Neural cell (in vitro differentiated cells): ENCODE measurements around the gene CAMK1D. TPM values are rescaled to one million over a fixed set of nuclear protein-coding genes. Genes with fewer than 3 reads are reported as not detected.

ENCODE experiments used
- H2AFZ ChIP-seq: fragments of 200-600, 300-800 bp; sonication (generic), shearing (Covaris generic); 2 replicates; pipeline ENCODE4 v1.6.0; 2014; ENCODE audit warnings: low read depth, mild to moderate bottlenecking, antibody characterized with exemption, low read length, moderate library complexity
- H3F3A ChIP-seq: fragments of 200-600 bp; shearing (Covaris generic); 2 replicates; pipeline ENCODE4 v1.6.1; 2016; ENCODE audit warnings: mild to moderate bottlenecking, moderate library complexity, mixed read lengths, antibody characterized with exemption, low read length; ENCODE audit not compliant: insufficient read depth, poor library complexity, severe bottlenecking
- H3K27ac ChIP-seq: fragments of 200-600, 300-800 bp; sonication (generic), shearing (Covaris generic); 2 replicates; pipeline ENCODE4 v1.5.1; 2014; ENCODE audit warnings: mild to moderate bottlenecking, low read length, moderate library complexity
- H3K27me3 ChIP-seq: fragments of 300-800, 200-600 bp; sonication (generic), shearing (Covaris generic); 2 replicates; pipeline ENCODE4 v1.6.0; 2014; ENCODE audit warnings: mild to moderate bottlenecking, low read depth, low read length, moderate library complexity; ENCODE audit not compliant: insufficient read depth
- H3K36me3 ChIP-seq: fragments of 300-800, 200-600 bp; sonication (generic), shearing (Covaris generic); 2 replicates; pipeline ENCODE4 v1.5.1; 2014; ENCODE audit warnings: mild to moderate bottlenecking, antibody characterized with exemption, low read length, moderate library complexity; ENCODE audit not compliant: insufficient read depth
- H3K4me2 ChIP-seq: fragments of 300-800, 200-600 bp; sonication (generic), shearing (Covaris generic); 2 replicates; pipeline ENCODE4 v1.6.0; 2014; ENCODE audit warnings: mild to moderate bottlenecking, low read length
- H3K4me3 ChIP-seq: fragments of 300-800, 200-600 bp; sonication (generic), shearing (Covaris generic); 2 replicates; pipeline ENCODE4 v1.5.1; 2014; ENCODE audit warnings: mild to moderate bottlenecking, low read length, moderate library complexity
- H3K79me2 ChIP-seq: fragments of 200-600 bp; shearing (Covaris generic); replicated peaks from 2 replicates; pipeline ENCODE4 v1.6.0; 2014; ENCODE audit warnings: mild to moderate bottlenecking, low read length, moderate library complexity; ENCODE audit not compliant: insufficient read depth
- H3K9ac ChIP-seq: fragments of 300-800, 200-600 bp; sonication (generic), shearing (Covaris generic); 2 replicates; pipeline ENCODE4 v1.6.1; 2016; ENCODE audit warnings: mild to moderate bottlenecking, low read length, mixed read lengths
- H3K9me2 ChIP-seq: fragments of 200-600 bp; shearing (Covaris generic); 2 replicates; pipeline ENCODE4 v1.6.1; 2016; ENCODE audit warnings: mild to moderate bottlenecking, low read length, mixed read lengths; ENCODE audit not compliant: insufficient read depth
- H3K9me3 ChIP-seq: fragments of 200-600, 300-800 bp; sonication (generic), shearing (Covaris generic); 2 replicates; pipeline ENCODE4 v1.6.1; 2016; ENCODE audit warnings: mild to moderate bottlenecking, mixed run types, low read length, moderate library complexity, mixed read lengths
- H4K20me1 ChIP-seq: fragments of 200-600 bp; shearing (Covaris generic); 2 replicates; pipeline ENCODE4 v1.6.1; 2016; ENCODE audit warnings: mild to moderate bottlenecking, mixed run types; ENCODE audit not compliant: insufficient read depth
- EP300 ChIP-seq: fragments of 450-650 bp; conservative IDR thresholded peaks from 2 replicates; pipeline ENCODE4 v1.6.1; 2014; ENCODE audit warnings: antibody characterized with exemption, mild to moderate bottlenecking, moderate library complexity; ENCODE audit not compliant: poor library complexity, severe bottlenecking
- EZH2 ChIP-seq: fragments of 200-600, 300-800 bp; shearing (Covaris generic), sonication (generic); IDR thresholded peaks from 2 replicates; pipeline ENCODE4 v1.6.1; 2014; ENCODE audit warnings: antibody characterized with exemption, low read length, borderline replicate concordance, mild to moderate bottlenecking; ENCODE audit not compliant: insufficient read depth, poor library complexity, severe bottlenecking
- MXI1 ChIP-seq: fragments of 450-650 bp; conservative IDR thresholded peaks from 2 replicates; pipeline ENCODE4 v1.6.1; 2014; ENCODE audit warnings: antibody characterized with exemption, mild to moderate bottlenecking; ENCODE audit not compliant: poor library complexity, severe bottlenecking
- POLR2AphosphoS5 ChIP-seq: IDR thresholded peaks from 2 replicates; pipeline ENCODE4 v1.6.1; 2012
- RAD21 ChIP-seq: fragments of 450-650 bp; conservative IDR thresholded peaks from 2 replicates; pipeline ENCODE4 v1.6.1; 2014; ENCODE audit warnings: antibody characterized with exemption, mild to moderate bottlenecking, moderate library complexity
- SMC3 ChIP-seq: fragments of 450-650 bp; conservative IDR thresholded peaks from 2 replicates; pipeline ENCODE4 v1.6.1; 2014; ENCODE audit warnings: antibody characterized with exemption, mild to moderate bottlenecking, moderate library complexity; ENCODE audit not compliant: poor library complexity
- TAF1 ChIP-seq: IDR thresholded peaks from 2 replicates; pipeline ENCODE4 v1.6.1; 2012; ENCODE audit warnings: low read depth
- polyA plus RNA-seq: library from polyadenylated mRNA; depleted of rRNA; stranded (reverse); fragments of >200 nt; gene quantifications from 2 replicates; pipeline ENCODE4 v1.2.3, GENCODE V29; 2014
- TF ChIP-seq, protein P1 (sequence below): IDR thresholded peaks from 2 replicates; pipeline ENCODE4 v1.6.1; 2012; ENCODE audit warnings: borderline replicate concordance
- TF ChIP-seq, protein P2 (sequence below): fragments of 450-650 bp; IDR thresholded peaks from 2 replicates; pipeline ENCODE4 v1.5.1; 2014; ENCODE audit warnings: antibody characterized with exemption, mild to moderate bottlenecking, moderate library complexity; ENCODE audit not compliant: poor library complexity, severe bottlenecking

CAMK1D gene
- polyA plus RNA-seq, 1 donor from 2014 or later = 13.8 TPM

DNA sequence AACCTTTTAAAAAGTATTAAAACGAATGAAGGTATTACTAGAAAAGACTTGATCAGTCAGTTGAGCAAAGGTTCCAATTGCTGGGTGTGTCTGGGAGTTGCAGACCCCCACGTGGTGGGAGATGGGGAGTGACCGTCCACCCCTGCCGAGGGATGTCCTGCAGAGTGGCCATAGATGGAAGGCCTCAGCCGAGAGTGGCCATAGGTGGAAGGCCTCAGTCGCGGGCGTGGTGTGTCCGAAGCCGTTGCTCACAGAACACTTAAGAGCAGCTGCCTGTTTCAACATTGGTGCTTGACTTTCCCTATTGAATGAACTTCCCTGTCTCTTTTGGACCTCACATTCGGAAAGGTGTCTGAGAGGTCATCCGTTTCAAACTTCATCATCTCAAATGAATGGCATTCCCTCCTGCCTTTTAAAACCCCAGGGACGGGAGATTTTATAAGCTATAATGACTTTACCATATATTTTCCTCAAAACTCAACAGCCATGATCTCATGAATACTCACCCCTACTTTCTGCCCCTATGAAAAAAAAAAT, 69.4 kb downstream of the CAMK1D start:
- H3K27ac ChIP-seq = no peak overlapping the region
- H3K4me2 ChIP-seq = no peak overlapping the region
- H3K9ac ChIP-seq = no peak overlapping the region
- no peaks in the 10 kb centered on the region for H3K27me3 ChIP-seq
- no peaks in the 10 kb centered on the region for H4K20me1 ChIP-seq
- H3K9me3 ChIP-seq = no peaks in the 10 kb centered on the region
- H3K4me3 ChIP-seq = no peak overlapping the region
- no peak overlapping the region for H2AFZ ChIP-seq
- H3K79me2 ChIP-seq = no peaks in the 10 kb centered on the region
- no peaks in the 10 kb centered on the region for H3K36me3 ChIP-seq
- no peaks in the 10 kb centered on the region for H3K9me2 ChIP-seq
- TF ChIP-seq TAF1 = no peak
- TF ChIP-seq, protein P1, sequence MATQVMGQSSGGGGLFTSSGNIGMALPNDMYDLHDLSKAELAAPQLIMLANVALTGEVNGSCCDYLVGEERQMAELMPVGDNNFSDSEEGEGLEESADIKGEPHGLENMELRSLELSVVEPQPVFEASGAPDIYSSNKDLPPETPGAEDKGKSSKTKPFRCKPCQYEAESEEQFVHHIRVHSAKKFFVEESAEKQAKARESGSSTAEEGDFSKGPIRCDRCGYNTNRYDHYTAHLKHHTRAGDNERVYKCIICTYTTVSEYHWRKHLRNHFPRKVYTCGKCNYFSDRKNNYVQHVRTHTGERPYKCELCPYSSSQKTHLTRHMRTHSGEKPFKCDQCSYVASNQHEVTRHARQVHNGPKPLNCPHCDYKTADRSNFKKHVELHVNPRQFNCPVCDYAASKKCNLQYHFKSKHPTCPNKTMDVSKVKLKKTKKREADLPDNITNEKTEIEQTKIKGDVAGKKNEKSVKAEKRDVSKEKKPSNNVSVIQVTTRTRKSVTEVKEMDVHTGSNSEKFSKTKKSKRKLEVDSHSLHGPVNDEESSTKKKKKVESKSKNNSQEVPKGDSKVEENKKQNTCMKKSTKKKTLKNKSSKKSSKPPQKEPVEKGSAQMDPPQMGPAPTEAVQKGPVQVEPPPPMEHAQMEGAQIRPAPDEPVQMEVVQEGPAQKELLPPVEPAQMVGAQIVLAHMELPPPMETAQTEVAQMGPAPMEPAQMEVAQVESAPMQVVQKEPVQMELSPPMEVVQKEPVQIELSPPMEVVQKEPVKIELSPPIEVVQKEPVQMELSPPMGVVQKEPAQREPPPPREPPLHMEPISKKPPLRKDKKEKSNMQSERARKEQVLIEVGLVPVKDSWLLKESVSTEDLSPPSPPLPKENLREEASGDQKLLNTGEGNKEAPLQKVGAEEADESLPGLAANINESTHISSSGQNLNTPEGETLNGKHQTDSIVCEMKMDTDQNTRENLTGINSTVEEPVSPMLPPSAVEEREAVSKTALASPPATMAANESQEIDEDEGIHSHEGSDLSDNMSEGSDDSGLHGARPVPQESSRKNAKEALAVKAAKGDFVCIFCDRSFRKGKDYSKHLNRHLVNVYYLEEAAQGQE = no peak
- TF ChIP-seq POLR2AphosphoS5 = no peak
- TF ChIP-seq MXI1 = no peak
- no peak for TF ChIP-seq RAD21
- no peak for TF ChIP-seq EZH2
- no peak for TF ChIP-seq SMC3
- TF ChIP-seq, protein P2, sequence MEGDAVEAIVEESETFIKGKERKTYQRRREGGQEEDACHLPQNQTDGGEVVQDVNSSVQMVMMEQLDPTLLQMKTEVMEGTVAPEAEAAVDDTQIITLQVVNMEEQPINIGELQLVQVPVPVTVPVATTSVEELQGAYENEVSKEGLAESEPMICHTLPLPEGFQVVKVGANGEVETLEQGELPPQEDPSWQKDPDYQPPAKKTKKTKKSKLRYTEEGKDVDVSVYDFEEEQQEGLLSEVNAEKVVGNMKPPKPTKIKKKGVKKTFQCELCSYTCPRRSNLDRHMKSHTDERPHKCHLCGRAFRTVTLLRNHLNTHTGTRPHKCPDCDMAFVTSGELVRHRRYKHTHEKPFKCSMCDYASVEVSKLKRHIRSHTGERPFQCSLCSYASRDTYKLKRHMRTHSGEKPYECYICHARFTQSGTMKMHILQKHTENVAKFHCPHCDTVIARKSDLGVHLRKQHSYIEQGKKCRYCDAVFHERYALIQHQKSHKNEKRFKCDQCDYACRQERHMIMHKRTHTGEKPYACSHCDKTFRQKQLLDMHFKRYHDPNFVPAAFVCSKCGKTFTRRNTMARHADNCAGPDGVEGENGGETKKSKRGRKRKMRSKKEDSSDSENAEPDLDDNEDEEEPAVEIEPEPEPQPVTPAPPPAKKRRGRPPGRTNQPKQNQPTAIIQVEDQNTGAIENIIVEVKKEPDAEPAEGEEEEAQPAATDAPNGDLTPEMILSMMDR = no peak
- H3F3A ChIP-seq = no peaks in the 10 kb centered on the region

DNA sequence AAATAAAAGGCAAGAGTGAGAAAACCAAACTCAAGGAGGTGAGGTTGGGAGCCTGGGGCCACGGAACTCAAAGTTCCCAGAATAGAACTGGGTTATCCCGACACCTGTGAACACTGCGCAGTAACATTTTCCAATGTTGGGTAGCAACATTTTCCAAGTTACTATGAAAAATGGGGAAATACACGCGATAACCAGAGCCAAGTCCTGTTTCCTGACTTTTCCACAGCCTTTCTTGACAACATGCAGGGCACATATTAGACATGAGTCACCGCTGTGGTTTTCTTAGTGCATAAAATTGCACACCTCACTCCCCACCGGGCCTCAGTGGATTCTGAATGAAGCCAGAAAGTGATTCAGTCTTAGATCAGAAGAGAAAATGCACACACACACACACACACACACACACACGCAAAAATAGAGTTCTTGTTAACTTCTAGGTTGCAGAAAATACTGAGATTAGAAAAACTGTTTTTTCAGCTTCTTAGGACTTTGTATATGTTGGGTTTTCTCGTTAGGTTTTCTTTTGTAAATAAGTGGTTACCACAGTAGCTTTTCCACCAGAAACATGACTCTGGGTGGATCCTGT, 70.0 kb downstream of the CAMK1D start:
- no peaks in the 10 kb centered on the region for H3K9me2 ChIP-seq
- H3K4me2 ChIP-seq = no peak overlapping the region
- H3K27ac ChIP-seq = no peak overlapping the region
- H4K20me1 ChIP-seq = no peaks in the 10 kb centered on the region
- TF ChIP-seq POLR2AphosphoS5 (no peak), EP300 (no peak), SMC3 (no peak), TAF1 (no peak), MXI1 (no peak), EZH2 (no peak), RAD21 (no peak)
- TF ChIP-seq, protein P2 = no peak
- TF ChIP-seq, protein P1 = no peak
- H3K79me2 ChIP-seq = no peaks in the 10 kb centered on the region
- H3K4me3 ChIP-seq = no peak overlapping the region
- no peaks in the 10 kb centered on the region for H3K36me3 ChIP-seq
- H2AFZ ChIP-seq = no peak overlapping the region
- H3F3A ChIP-seq = no peaks in the 10 kb centered on the region
- no peaks in the 10 kb centered on the region for H3K27me3 ChIP-seq
- H3K9me3 ChIP-seq = no peaks in the 10 kb centered on the region
- no peak overlapping the region for H3K9ac ChIP-seq
